HEK293T (cell line): Measurements from ENCODE around the gene CDADC1.

Experiments
- CTCF ChIA-PET: fragments of 350-600 bp; formaldehyde crosslinking; extraction: SDS; loops from one replicate; lab custom pipeline; 2021; ENCODE audit warnings: antibody characterized with exemption, inconsistent platforms; lab: Yijun Ruan, JAX
- POLR2A ChIA-PET: fragments of 350-600 bp; formaldehyde crosslinking; extraction: SDS; loops from one replicate; lab custom pipeline; 2020; ENCODE audit warnings: antibody characterized with exemption, inconsistent platforms; lab: Yijun Ruan, JAX
- DNase-seq: peaks from one replicate; pipeline ENCODE4 v3.0.0; 2012; ENCODE audit warnings: mixed read lengths; ENCODE audit errors: extremely low spot score
- ARNT ChIP-seq: fragments of 450-650 bp; IDR thresholded peaks from 2 replicates; pipeline ENCODE4 v1.6.1; 2017; ENCODE audit warnings: mild to moderate bottlenecking
- BHLHE40 ChIP-seq: fragments of 450-650 bp; IDR thresholded peaks from 2 replicates; pipeline ENCODE4 v1.6.1; 2016; ENCODE audit warnings: mild to moderate bottlenecking, moderate library complexity, borderline replicate concordance
- CTBP1 ChIP-seq: fragments of 450-650 bp; IDR thresholded peaks from 2 replicates; pipeline ENCODE4 v1.6.1; 2016; ENCODE audit warnings: borderline replicate concordance
- ELF4 ChIP-seq: fragments of 450-650 bp; IDR thresholded peaks from 2 replicates; pipeline ENCODE4 v1.6.1; 2017; ENCODE audit warnings: antibody characterized with exemption
- FOXA1 ChIP-seq: fragments of 450-650 bp; IDR thresholded peaks from 2 replicates; pipeline ENCODE4 v1.6.1; 2016; ENCODE audit warnings: mild to moderate bottlenecking
- FOXK2 ChIP-seq: fragments of 450-650 bp; IDR thresholded peaks from 2 replicates; pipeline ENCODE4 v1.6.1; 2016; ENCODE audit warnings: mild to moderate bottlenecking
- FOXM1 ChIP-seq: fragments of 450-650 bp; IDR thresholded peaks from 2 replicates; pipeline ENCODE4 v1.6.1; 2017; ENCODE audit warnings: mild to moderate bottlenecking, borderline replicate concordance
- HDGF ChIP-seq: fragments of 450-650 bp; IDR thresholded peaks from 2 replicates; pipeline ENCODE4 v1.6.1; 2017; ENCODE audit warnings: antibody characterized with exemption, borderline replicate concordance
- L3MBTL2 ChIP-seq: fragments of 450-650 bp; conservative IDR thresholded peaks from 2 replicates; pipeline ENCODE4 v1.6.1; 2016; ENCODE audit warnings: mild to moderate bottlenecking
- LEF1 ChIP-seq: fragments of 450-650 bp; IDR thresholded peaks from 2 replicates; pipeline ENCODE4 v1.6.1; 2017; ENCODE audit warnings: mild to moderate bottlenecking, borderline replicate concordance
- NFRKB ChIP-seq: fragments of 450-650 bp; IDR thresholded peaks from 2 replicates; pipeline ENCODE4 v1.6.1; 2016; ENCODE audit warnings: mild to moderate bottlenecking, moderate library complexity
- SP1 ChIP-seq: fragments of 450-650 bp; IDR thresholded peaks from 2 replicates; pipeline ENCODE4 v1.6.1; 2017
- SUZ12 ChIP-seq: fragments of 450-650 bp; IDR thresholded peaks from 2 replicates; pipeline ENCODE4 v1.6.1; 2016; ENCODE audit warnings: mild to moderate bottlenecking
- TARDBP ChIP-seq: fragments of 450-650 bp; IDR thresholded peaks from 2 replicates; pipeline ENCODE4 v1.6.1; 2016
- ZNF384 ChIP-seq: fragments of 450-650 bp; IDR thresholded peaks from 2 replicates; pipeline ENCODE4 v1.6.1; 2016
- TF ChIP-seq, protein P1 (sequence below): fragments of 450-650 bp; IDR thresholded peaks from 2 replicates; pipeline ENCODE4 v1.6.1; 2016

Gene CDADC1

DNA sequence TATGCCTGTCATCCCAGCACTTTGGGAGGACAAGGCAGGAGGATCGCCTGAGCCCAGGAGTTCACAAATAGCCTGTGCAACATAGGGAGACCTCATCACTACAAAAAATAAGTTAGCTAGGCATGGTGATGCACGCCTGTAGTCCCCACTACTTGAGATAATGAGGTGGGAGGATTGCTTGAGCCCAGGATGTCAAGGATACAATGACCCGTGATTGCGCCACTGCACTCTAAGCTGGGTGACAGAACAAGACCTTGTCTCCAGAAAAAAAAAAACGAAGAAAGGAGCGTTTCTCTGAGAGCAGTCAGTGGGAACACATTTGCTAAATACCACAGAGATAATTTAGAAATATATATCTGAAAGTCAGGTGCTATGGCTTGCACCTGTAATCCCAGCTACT, 11.9 kb downstream of the CDADC1 start:
- ChIA-PET CTCF (interaction anchor here (0.7 kb wide), 1 partner anchor 174 kb away, joined by 3 read pairs; no protein-coding TSS in a partner anchor), POLR2A (interaction anchor here (3.3 kb wide), 1 partner anchor 12 kb away, joined by 15 read pairs; the partner anchor contains the start of gene CDADC1)
- TF ChIP-seq, protein P1, sequence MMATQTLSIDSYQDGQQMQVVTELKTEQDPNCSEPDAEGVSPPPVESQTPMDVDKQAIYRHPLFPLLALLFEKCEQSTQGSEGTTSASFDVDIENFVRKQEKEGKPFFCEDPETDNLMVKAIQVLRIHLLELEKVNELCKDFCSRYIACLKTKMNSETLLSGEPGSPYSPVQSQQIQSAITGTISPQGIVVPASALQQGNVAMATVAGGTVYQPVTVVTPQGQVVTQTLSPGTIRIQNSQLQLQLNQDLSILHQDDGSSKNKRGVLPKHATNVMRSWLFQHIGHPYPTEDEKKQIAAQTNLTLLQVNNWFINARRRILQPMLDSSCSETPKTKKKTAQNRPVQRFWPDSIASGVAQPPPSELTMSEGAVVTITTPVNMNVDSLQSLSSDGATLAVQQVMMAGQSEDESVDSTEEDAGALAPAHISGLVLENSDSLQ: no peak
- TF ChIP-seq CTBP1: no peak
- TF ChIP-seq SP1: no peak
- no peak for TF ChIP-seq ELF4
- TF ChIP-seq LEF1: no peak
- TF ChIP-seq SUZ12: no peak
- no peak for TF ChIP-seq ARNT
- TF ChIP-seq HDGF: no peak
- TF ChIP-seq FOXA1: no peak
- TF ChIP-seq L3MBTL2: no peak
- TF ChIP-seq ZNF384: no peak
- no peak for TF ChIP-seq FOXM1
- no peak for TF ChIP-seq NFRKB
- no peak for TF ChIP-seq TARDBP
- TF ChIP-seq BHLHE40: no peak
- DNase-seq: no peak

GRCh38 chr13:49262634-49263033, 14.9 kb downstream of the CDADC1 start:
- TF ChIP-seq BHLHE40 (no peak), FOXA1 (no peak), SUZ12 (no peak)
- ChIA-PET POLR2A (no interaction called here), CTCF (no interaction called here)
- DNase-seq: no peak

DNA sequence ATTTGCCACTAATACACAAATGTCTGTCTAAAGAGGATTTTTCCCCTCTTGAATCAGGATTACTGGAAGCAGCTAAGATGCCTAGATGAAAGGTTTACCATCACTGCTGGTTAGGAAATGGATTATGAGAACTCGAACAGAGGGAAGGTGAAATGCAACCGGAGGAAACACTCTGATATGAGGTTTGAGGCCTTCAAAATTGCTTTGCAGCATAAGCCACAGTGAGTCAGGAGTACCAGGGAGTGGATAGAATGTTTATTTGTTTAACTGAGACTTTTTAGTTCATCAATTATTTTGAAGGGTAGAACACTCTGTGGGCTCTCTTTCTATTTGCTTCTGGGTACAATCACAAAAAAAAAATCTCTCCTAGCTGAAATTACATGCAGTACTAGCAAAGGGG, 18.1 kb downstream of the CDADC1 start:
- POLR2A ChIA-PET: no interaction called here
- CTCF ChIA-PET: interaction anchor here (0.7 kb wide), 1 partner anchor 17 kb away, joined by 3 read pairs; no protein-coding TSS in a partner anchor
- no peak for DNase-seq
- TF ChIP-seq LEF1: no peak
- TF ChIP-seq, protein P1: no peak
- TF ChIP-seq ELF4: no peak
- no peak for TF ChIP-seq ARNT
- TF ChIP-seq L3MBTL2: no peak
- no peak for TF ChIP-seq FOXK2
- no peak for TF ChIP-seq SP1
- no peak for TF ChIP-seq BHLHE40
- no peak for TF ChIP-seq FOXM1
- no peak for TF ChIP-seq CTBP1
- no peak for TF ChIP-seq TARDBP

GRCh38 chr13:49271264-49271663, 23.5 kb downstream of the CDADC1 start:
- CTCF ChIA-PET: interaction anchor here (0.7 kb wide), 1 partner anchor 81 kb away, joined by 5 read pairs; no protein-coding TSS in a partner anchor
- TF ChIP-seq FOXM1: no peak
- TF ChIP-seq FOXK2: no peak
- TF ChIP-seq LEF1: no peak
- no peak for TF ChIP-seq NFRKB
- TF ChIP-seq ELF4: no peak
- no peak for TF ChIP-seq SP1
- no peak for TF ChIP-seq FOXA1
- no peak for TF ChIP-seq HDGF
- TF ChIP-seq ZNF384: no peak
- POLR2A ChIA-PET: no interaction called here
- no peak for DNase-seq

GRCh38 chr13:49272296-49272695, 24.6 kb downstream of the CDADC1 start:
- DNase-seq: no peak
- TF ChIP-seq ZNF384: no peak
- no peak for TF ChIP-seq NFRKB
- TF ChIP-seq FOXA1: no peak
- TF ChIP-seq SUZ12: no peak
- TF ChIP-seq SP1: no peak
- no peak for TF ChIP-seq L3MBTL2
- no peak for TF ChIP-seq ELF4
- TF ChIP-seq HDGF: no peak
- no peak for TF ChIP-seq ARNT
- TF ChIP-seq TARDBP: no peak
- TF ChIP-seq LEF1: no peak
- TF ChIP-seq BHLHE40: no peak
- ChIA-PET CTCF (no interaction called here), POLR2A (no interaction called here)

DNA sequence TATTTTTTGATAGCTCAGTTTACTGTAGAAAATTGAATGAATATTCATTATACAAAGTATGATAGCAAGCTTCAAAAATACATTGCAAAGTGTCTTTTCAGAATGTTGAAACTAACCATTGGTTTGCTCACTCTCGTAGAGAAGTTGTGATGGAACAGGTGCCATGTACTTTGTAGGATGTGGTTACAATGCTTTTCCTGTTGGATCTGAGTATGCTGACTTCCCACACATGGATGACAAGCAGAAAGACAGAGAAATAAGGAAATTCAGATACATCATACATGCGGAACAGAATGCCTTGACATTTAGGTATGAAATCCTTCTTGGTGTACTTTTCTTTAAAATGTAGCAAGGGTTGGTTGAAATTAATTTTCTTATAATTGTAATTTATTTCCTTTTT, 30.5 kb downstream of the CDADC1 start:
- CTCF ChIA-PET: interaction anchor here (1.4 kb wide), 1 partner anchor 38 kb away, joined by 5 read pairs; no protein-coding TSS in a partner anchor
- POLR2A ChIA-PET: interaction anchor here (2.4 kb wide), 1 partner anchor 30 kb away, joined by 7 read pairs; the partner anchor contains the start of gene CDADC1
- no peak for DNase-seq
- no peak for TF ChIP-seq NFRKB
- no peak for TF ChIP-seq LEF1
- no peak for TF ChIP-seq TARDBP
- no peak for TF ChIP-seq FOXA1
- no peak for TF ChIP-seq ELF4
- no peak for TF ChIP-seq ARNT
- no peak for TF ChIP-seq BHLHE40
- TF ChIP-seq L3MBTL2: no peak
- TF ChIP-seq FOXK2: no peak

DNA sequence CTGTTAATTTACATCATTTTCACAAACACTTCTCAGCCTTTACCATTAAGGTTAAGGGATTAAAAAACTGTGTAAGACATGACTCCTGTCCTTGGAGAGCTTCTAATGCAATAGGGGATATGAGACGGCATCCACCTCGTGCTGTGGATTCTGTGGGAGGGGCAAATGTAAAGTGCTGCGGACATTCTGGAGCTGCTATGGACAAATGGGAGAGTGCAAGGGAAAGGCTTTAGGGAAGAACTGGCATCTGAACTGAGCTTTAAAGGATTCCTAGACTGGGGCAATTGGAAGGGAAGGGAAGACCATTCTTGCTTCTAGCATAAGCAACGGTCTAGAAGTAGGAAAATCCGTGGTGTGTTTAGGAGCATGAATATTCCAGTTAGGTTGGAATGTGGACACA, 31.4 kb downstream of the CDADC1 start:
- no peak for DNase-seq
- ChIA-PET POLR2A (interaction anchor here (2.4 kb wide), 1 partner anchor 31 kb away, joined by 7 read pairs; the partner anchor contains the start of gene CDADC1), CTCF (interaction anchor here (1.4 kb wide), 1 partner anchor 39 kb away, joined by 5 read pairs; no protein-coding TSS in a partner anchor)
- TF ChIP-seq NFRKB: no peak
- TF ChIP-seq SP1: no peak
- no peak for TF ChIP-seq ARNT
- no peak for TF ChIP-seq ELF4
- no peak for TF ChIP-seq L3MBTL2
- TF ChIP-seq SUZ12: no peak
- no peak for TF ChIP-seq HDGF
- no peak for TF ChIP-seq FOXK2
- TF ChIP-seq BHLHE40: no peak
- TF ChIP-seq ZNF384: no peak
